CD4-positive, alpha-beta T cell treated with Interleukin-4 for 4 hours (primary cell): Measurements from ENCODE around the gene FAU.

Source experiments
- DNase-seq: peaks from one replicate; pipeline ENCODE4 v3.0.0-alpha.2; 2020

FAU gene

DNA sequence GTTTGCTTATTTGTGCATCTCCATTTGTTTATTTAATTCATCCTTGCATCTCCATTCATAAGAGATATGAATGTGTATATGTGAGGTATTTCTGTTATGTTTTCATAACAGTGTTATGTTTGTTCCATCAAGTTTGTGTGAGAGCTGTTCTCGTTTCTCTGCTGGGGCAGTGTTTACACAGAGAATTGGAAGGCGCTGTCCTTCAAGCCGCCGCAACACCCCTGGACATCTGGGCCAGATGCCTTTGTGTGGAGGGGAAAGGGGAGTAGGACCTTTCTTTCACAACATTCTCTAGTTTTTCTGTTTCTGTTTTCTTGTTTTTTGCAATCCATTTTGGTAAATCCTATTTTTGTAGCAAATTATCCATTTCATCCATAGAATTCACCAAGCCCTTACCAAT is 17.3 kb downstream of the FAU start:
- no peak for DNase-seq

DNA sequence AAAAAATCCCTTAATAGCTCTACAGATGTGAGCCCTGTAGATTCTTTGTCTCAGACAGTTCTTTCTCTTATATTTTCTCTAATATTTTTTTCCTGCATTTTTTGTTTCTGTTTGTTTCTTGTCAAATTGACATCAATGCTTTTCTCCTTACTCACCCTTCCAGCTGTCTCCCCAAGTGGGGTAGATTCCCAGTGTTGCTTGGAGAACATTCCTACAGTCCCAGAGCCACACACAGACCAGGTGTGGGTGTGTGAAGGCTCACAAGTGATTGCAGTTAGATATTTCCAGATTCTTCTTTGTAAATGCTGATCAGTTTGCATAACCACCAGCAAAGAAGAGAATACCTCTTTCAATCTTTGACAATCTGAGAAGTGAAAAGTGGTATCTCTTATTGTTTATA is 18.5 kb downstream of the FAU start:
- no peak for DNase-seq

DNA sequence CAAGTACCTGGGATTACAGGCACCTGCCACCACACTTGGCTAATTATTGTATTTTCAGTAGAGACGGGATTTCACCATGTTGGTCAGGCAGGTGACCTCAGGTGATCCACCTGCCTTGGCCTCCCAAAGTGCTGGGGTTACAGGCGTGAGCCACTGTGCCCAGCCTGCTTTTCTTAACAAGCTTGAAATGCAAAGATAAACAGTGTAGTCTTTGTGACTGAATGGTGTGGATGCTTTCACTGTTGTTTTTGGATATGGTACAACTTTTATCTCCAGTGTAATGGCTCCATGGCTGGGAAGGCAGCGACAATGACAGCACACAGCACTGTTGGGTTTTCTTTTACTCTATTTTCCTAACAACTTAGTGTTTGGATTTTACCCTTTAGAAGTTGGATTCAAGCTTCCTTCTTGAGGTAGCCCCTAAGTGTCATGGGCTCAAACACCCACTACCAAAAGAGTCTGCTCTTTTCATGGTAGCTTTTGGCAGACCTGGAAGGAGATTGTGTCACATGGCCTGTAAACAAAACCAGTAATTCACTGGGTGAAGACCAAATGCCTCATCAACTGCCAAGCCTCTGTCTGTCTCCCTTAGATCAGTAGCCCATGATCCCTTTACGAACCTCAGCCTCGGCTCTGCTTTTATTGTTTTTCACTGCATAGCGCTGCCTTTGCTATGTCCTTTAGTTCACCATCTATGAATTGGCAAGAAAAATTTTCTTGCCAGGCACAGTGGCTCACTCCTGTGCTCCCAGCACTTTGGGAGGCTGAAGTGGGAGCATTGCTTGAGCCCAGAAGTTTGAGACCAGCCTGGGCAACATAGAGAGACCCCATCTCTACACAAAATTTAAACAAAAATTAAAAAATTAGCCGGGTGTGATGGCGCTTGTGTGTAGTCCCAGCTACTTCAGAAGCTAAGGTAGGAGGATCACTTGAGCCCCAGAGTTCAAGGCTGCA is 19.5 kb downstream of the FAU start:
- no peak for DNase-seq

DNA sequence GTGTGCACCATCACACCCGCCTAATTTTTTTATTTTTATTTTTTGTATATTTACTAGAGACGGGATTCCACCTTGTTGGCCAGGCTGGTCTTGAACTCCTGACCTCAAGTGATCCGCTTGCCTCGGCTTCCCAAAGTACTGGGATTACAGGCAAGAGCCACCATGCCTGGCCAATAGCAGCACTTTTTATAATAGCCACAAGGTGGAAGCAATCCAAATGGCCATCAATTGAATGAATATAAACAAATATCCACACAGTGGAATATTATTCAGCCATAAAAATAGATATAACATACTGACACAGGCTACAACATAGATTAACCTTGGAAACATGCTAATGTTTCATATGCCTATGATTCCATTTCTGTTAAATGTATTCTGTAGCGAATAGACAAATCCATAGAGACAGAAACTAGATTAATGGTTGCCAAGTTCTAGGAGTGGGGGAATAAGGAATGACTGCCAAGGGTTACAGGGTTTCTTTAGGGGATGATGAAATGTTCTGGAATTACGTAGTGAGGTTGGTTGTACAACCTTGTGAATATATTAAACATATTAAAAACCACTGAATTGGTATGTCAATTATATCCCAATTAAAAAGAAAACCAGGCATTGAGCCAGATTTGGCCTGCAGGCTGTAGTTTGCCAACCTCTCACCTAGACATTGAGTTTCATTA is 21.1 kb downstream of the FAU start:
- DNase-seq: no peak

DNA sequence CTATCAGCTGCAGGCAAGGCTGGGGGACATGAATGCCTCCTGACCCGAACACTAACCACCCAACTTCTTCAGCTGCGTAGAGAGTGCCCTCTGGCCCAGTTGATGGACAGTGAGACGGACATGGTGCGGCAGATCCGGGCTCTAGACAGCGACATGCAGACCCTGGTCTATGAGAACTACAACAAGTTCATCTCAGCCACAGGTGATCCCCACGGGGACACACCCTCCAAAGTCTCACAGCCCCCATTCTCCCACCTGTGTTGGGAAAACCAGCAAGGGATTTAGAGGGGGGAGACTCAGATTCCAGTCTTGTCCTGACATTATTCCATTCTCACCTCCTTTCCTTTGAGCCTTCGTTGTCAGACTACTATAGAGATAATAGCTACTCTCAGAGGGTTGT is 25.0 kb downstream of the FAU start:
- no peak for DNase-seq

DNA sequence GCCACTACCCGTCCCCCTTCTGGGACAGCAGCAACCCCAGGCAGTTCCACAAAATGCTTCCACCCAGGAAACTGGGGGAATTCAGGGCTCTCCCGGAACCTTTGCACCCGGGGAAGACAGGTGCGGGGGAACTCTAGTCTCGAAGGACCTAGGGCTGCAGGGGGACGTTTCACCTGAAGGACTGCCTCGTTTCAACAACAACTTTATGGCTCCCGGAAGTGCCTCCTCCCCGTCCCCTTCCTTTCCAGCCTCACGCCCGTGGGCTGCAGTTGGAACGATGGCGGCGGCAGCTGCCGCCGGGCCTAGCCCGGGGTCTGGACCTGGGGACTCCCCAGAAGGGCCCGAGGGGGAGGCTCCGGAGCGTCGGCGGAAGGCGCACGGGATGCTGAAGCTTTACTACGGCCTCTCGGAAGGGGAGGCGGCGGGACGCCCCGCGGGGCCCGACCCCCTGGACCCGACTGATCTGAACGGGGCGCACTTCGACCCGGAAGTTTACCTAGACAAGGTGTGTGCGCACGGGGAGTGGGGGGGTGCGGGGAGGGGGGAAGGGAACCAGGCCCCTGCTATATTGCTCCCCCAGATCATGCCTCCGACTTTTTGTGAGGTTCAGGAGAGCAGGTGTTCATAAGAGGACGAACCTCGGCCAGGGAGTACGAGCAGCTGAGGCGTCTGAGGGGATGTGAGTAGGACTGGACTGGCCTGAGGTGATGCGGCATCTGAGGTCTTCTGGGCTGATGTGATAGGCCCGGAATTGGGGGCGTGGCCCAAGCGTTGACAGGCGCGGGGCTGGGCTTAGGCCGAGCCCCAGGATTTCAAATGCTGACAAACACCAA is 25.7 kb downstream of the FAU start, which contains the start of gene VPS51:
Gene VPS51 (plus strand): TSS at position 241 of the 833 bp plus-strand sequence. CDS start 37 bp downstream, at position 278.
- DNase-seq: peak; percentile 89

DNA sequence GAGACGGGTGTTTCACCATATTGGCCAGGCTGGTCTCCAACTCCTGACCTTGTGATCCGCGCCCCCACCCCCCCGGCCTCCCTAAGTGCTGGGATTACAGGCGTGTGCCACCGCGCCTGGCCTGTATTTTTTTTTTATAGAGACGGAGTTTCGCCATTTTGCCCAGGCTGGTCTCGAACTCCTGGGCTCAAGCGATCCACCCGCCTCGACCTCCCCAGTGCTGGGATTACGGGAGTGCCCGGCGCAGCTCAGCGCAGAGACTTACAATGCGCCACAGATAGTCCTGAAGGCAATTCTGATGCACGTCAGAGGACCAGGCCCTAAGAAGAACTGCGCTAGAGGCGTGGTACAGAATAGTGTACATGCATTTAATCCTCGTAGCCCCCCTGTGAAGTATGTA is 26.5 kb downstream of the FAU start:
- DNase-seq: no peak

DNA sequence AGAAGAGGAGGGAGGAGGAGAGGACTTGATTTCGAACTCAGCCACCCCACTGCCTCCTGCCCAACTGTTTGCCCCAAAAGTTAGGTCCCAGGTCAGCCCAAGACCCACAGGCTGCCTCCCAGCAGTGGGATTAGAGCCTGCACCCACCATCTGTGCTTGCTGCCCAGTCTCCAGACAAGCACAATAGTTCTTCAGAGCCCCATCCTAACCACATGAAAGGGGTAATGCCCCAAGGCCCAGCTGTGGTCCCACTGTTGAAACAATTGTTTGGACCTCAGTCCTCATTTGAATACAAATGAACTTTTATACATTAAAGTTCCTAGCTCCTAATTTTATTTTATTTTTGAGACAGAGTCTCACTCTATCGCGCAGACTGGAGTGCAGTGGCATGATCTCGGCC is 31.3 kb downstream of the FAU start:
- DNase-seq: no peak

DNA sequence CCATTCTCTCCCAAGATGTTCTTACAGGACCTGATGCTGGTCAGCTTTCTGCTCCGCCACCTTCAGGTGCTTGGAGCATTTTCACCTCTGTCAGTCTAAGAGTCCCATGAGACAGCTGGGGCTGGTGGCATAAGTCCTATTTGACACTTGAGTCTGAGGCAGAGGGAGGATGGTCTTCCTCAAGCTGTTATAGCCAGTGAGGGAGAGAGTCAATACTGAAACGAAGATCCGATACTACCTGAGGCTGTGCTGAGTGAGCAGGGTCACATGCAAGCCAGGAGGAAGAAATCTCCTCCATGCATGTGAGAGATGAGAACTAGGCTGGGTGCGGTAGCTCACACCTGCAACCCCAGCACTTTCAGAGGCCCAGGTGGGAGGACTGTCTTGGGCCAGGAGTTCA is 32.3 kb downstream of the FAU start:
- DNase-seq: no peak

DNA sequence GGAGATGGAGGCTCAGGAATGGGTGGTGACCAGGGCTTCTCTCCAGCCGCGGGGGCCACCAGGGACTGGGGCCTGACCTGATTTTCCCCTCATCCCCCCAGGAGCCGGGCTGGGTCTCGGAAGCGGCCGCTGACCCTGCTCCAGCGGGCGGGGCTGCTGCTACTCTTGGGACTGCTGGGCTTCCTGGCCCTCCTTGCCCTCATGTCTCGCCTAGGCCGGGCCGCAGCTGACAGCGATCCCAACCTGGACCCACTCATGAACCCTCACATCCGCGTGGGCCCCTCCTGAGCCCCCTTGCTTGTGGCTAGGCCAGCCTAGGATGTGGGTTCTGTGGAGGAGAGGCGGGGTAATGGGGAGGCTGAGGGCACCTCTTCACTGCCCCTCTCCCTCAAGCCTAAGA is 34.1 kb downstream of the FAU start:
- no peak for DNase-seq

DNA sequence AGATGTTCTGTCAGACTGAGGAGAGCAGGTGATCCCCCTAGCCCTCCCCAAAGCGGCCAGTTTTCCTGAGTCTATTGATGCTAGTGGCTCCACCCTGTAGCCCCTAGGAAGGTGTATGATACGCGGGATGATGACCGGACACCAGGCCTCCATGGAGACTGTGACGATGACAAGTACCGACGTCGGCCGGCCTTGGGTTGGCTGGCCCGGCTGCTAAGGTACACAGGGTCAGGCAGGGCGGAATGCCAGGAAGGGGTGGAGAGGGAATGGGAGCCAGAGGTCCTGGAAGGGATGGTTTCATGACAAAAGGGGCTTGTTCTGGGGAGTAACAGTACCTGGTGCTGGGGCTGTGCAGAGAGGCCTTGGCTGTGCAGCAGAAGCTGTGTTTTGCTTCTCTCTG is 34.7 kb downstream of the FAU start:
- no peak for DNase-seq

DNA sequence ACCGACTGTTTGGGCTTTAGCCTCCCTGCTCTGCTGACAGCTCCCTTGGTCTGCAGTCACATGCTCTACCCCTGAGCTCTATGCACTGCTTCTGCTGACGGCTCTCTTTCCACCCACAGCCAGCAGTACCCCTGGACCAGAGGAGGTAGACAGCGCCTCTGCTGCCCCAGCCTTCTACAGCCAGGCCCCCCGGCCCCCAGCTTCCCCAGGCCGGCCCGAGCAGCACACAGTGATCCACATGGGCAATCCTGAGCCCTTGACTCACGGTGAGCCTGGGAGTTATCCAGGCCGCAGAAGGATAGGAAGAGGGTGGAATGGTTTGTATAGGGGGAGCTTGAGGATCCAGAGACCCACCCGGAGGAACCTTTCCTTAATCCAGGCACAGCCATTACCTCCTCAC is 35.1 kb downstream of the FAU start:
- DNase-seq: no peak

DNA sequence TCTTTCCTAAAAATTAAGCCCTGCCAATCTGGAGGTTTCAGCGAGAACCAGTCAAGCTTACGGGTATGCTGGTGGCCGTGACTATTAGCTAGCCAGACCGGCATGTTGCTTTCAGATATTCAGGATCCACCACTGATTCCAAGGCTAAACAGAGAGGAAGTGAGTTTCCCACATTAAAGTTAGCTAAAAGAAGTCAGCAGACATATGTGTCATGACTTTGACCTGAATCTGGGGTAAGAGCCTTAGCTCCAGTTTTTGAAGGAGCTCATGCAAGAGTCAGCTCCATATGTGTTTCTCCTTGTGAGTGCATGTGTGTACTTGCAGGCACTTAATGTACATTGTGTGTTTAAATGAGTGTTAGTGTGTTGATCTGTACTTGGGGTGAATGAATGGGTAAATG is 36.5 kb downstream of the FAU start:
- no peak for DNase-seq

DNA sequence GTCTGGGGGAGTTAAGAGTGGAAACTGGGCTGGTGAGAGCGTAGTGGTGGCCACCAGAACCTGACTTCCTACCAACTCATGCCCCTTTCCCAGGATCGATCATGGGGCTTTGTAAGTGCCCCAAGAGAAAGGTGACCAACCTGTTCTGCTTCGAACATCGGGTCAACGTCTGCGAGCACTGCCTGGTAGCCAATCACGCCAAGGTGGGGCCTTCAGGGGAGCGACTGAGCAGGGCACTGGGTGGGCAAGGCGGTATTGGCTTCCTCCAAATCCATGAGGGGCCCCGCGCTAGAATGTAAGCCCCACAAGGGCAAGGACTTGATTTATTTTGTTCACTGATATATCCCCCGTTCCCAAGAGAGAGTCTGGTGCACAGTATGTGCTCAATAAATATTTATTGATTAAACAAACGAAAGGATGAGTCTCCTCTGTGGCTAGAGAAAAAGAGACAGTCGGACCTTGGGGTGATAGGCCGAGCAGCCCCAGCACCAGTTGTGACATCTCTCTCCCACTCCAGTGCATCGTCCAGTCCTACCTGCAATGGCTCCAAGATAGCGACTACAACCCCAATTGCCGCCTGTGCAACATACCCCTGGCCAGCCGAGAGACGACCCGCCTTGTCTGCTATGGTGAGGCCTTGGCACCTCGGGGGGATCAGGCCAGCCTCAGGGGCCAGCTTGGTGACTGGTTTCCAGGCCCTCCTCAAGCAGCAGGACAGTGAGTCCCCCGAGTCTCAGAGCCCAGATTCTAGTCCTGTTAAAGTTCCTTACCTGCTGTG is 37.1 kb downstream of the FAU start:
- DNase-seq: no peak

DNA sequence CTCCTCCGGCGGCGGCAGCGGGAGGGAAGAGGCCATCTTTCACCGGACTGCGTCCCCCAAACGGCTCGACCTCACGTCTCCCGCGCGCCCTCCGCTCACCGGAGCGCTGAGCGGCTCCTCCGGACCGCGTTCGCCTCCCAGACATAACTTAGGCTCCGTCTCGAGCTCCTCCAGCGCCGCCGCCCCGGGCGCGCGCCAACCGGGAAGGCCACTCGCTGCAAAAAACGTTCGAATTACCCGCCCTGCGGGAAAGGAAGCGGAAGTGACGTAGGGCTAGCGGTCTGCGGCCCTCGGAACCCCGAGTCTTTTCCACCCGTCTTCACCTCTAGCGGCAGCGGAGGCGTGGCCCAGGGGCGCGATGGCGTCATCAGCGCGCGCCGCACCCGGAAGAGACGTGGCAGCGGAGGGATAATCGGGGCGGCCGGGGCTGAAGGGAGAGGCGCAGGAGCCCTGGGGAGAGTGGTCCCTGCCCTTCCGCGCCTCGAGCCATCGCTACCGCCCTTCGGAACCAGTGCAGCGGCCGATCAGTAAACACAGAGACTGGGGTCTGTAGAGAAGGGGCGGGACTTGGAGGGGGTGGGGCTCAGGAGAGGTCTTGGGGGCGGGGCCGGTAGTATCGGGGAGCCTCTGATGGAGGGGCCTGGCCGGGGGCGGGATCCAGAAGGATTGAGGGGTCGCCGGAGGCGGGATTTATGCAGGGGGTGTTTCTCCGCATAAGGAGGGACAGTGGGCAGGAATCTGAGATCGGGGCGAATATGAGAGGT is 37.9 kb downstream of the FAU start, which contains the start of the genes CDCA5 and ZFPL1:
Gene CDCA5 (minus strand): TSS at position 207 of the 764 bp plus-strand sequence. CDS start 62 bp downstream, at position 145.
Gene ZFPL1 (plus strand): TSS at position 389 of the 764 bp plus-strand sequence. CDS start 477 bp downstream, outside the sequence.
- DNase-seq: peak; percentile 96

DNA sequence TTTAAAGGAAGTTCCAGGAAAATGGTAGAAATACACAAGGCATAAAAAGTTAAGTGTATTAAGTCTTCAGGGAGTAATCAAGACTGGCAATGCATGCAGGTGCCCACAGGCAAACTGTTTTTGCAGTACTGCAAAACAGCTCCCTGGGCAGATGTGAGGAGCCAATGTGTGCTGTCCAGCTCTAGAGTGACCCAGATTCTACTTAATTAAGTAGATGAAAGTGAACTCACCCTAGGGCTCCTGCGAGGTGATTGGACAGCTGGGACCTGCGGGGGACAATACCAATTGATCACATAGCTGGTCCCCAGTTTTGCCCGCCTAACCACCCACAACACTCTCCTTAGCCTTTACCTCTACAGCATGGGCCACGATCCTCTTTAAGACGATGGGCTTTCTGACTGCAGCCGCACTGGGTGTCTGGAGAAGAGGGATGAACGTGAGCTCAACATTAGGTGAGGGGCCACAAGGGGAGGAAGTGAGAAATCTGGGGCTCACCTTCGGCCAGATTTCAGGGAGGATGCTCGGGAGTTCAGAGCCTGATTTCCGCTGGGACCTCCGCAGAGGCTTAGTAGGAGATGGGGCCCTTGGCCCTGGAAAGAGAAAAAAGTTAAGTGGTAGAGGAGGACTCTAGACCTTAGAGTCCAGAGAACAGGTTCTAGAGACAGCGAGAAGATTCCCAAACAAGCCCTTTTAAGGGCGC is 38.6 kb downstream of the FAU start:
- DNase-seq: no peak

DNA sequence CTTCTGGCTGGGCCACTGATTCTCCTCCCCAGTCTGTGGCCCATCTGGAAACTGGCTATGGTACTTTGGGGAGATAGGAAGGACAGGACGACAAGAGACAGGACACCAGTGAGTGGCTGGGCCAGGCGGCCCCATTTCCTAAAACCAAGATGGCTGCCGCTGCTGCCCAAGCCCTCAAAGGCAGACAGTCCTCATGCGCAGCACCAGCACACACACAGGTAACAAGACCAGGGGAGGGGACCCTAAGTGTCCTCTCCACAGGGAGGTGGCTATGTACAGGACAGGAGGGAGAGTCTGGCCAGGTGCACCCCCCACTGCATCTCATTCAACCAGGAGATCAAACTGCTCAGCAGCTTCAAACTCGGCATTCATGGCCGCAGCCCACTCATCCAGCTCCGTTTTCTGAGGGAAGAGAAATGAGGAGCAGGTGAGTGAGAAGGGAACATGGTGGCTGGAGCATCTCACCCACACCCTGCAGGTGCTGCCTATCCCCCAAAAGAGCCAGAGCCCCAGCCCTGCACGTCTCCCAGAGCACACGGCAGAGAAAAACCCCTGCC is 43.1 kb downstream of the FAU start:
- no peak for DNase-seq

DNA sequence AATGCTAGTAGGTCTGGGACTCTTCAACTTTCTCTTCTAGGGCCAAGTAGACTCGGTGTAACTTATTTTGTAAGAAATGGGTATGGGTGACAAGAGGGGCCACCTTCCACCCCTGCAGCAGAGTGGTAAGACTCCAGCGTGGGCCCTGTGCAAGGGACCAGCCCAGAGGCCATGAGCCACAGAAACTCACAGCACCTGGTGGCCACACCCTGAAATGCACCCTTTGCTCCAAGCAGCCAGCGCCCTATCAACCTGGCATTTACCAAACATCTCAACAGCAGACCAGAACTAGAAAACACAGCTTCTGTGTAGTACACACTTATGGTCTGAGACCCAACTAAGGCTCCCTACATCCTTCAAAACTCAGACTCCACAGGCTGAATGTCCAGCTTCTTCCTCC is 43.8 kb downstream of the FAU start:
- peak; percentile 77 for DNase-seq

DNA sequence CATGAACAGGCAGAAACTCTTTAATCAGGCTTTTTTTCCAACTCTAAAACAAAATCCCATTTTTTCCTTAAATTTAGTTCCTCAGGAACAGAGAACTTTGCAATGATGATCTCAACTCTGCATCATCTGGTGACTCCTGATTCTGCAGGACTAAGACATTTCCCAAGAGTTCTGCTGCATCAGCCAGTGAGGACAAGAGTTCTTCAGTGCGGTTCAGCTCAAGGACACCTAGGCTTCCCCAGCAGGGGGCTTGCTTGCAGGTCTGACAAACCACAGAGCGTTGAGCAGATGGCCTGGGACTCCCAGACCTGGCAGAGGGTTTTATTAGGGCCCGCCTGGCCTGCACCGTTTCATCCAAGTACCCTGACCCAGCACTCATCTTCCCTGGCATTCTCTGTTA is 44.5 kb downstream of the FAU start:
- no peak for DNase-seq

DNA sequence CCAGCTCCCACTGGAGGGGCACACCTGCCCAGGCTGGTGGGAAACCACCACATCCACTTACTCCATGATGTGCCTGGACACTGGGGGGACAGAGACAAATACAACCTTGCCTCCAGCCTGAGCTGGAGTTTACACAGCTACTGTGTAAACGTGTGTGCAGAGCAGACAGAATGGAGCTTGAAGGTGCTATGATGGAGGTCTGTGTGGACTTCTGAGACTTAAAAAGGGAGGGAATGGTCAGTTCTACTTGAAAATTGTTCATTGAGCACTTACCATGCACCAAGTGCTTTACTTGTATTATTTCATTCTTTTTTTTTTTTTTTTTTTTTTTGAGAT is 49.3 kb downstream of the FAU start:
- no peak for DNase-seq
